A375 (cell line): Measurements from ENCODE around the gene KRCC1. TPM values are rescaled to one million over a fixed set of nuclear protein-coding genes. Genes with fewer than 3 reads are reported as not detected.

Experiments used
- small RNA-seq: library from RNA; depleted of rRNA; stranded (forward); fragments of <200 nt; gene quantifications from one replicate; pipeline ENCODE3, GENCODE V24; 2014
- total RNA-seq: library from RNA; depleted of rRNA; stranded (reverse); fragments of >200 nt; shearing (Covaris generic); gene quantifications from 2 replicates; pipeline ENCODE4 v1.2.3, GENCODE V29; 2014; rRNA removed

KRCC1 gene
- 6.5 and 6.9 TPM in 2 replicates for total RNA-seq

GRCh38 chr2:88055371-88056128 is at the start of gene KRCC1:
Gene KRCC1 (minus strand): TSS chr2:88055783. CDS start chr2:88028563, 27,220 bp downstream.

DNA sequence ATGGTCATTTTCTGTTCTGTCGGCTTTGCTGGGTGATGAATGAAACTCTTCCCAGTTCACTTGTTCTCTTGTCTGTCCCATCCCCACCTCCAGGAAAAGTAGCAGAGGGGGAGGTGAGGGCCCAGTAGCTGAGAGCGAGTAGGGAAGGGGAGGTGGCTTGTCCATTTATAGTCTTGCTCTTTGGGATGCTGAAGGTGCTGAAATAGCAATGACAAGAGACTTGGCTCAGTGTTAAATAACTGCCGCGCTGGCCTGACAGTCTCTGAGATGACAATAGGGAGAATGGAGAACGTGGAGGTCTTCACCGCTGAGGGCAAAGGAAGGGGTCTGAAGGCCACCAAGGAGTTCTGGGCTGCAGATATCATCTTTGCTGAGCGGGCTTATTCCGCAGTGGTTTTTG is 12.0 kb upstream of the KRCC1 start, which contains the start of gene SMYD1:
SMYD1 (plus strand) TSS at position 228 of the 400 bp plus-strand sequence; CDS start at position 268, 40 bp downstream.

DNA sequence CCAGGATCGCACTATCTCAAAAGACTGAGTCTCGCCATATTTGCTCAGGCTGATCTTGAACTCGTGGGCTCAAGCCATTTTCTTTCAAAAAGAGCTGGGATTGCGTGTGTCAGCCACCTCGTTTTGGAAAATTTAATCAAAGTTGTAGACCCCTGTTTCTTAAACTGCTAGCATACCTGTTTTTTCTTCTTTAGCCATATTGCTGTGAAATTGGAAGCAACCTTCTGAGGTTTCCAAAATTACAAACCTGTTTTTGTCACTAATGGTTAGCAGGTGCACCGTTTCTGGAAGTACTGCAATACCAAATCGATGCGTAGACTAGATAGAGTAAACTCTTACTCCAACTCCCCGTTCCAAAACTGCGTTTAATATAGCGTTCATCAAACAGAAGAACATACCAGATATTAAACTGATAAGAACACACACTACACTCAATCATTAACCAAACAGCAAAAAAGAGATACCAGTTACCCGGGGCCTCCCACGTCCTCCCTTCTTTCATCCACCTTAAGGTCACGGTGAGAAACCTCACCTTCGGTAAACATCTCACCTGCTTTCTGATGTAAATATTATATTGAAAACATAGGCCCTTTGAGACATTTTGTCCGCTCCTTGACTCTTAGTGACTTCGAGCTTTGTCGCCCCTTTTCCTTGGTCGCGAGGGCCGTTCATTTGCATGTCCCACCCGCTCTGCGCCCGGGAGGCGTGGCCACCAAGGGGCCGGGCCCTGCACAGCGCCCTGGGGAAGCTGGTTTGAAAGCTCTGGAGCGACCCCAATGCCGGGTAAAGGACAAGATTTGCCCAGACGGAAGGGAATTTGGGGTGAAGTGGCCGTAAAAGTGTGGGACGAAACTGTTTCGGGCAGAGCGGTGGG is 39.3 kb downstream of the KRCC1 start, which contains the start of gene RNU2-63P:
RNU2-63P (minus strand) TSS at position 462 of the 874 bp plus-strand sequence.

Small RNAs within 50 kb of the gene (small RNA-seq; reads per million reads assigned to genes)
- gene MIR4780 (not detected), gene RNU2-63P (0.21 reads per million)

Other genes with a start within 250 kb of the KRCC1 start
- 7.1 and 8.2 TPM in 2 replicates for gene RGPD2, start 230.0 kb downstream of the KRCC1 start, total RNA-seq
- not detected in 2 replicates for gene RNU2-63P, start 39.2 kb downstream of the KRCC1 start, total RNA-seq
- 0.38 and 1.2 TPM in 2 replicates for gene SMYD1, start 12.0 kb upstream of the KRCC1 start, total RNA-seq
- 0.30 TPM in 1 of 2 replicates, not detected in the other for gene FABP1, start 72.3 kb upstream of the KRCC1 start, total RNA-seq
- 5.3 and 10.2 TPM in 2 replicates for gene THNSL2, start 114.6 kb upstream of the KRCC1 start, total RNA-seq